ENCODE results near the gene TMEM120A. TPM values are rescaled to one million over a fixed set of nuclear protein-coding genes. Genes with fewer than 3 reads are reported as not detected.

The TMEM120A gene
- total RNA-seq, 1 experiment from 2014 or later = 19.3 TPM

DNA sequence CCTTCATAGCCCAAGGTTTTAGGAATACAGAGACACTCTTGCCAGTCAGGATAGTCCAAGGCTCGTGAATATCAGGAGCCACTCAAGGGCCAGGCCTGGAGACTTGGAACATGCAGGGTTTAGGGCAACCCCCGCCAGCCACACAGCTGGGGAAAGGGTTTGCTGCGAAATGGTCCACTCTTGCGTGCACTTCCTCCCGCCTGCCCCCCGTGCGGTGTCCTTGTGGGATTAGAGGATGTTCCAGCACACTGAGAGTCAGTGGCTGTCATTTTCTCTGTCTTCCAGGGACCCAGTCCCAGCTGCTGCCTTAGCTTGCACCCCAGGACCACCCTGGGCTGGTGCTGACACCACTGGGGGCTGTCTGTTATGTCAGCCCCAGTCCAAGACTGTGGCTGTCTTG is 41.0 kb downstream of the TMEM120A start:
- Mint-ChIP-seq H3K4me3 (ENCODE audit: low read depth, unreplicated experiment) (no peak overlapping the region), H3K4me1 (ENCODE audit: low read depth, unreplicated experiment) (peaks cover 12% of the 10 kb centered on the region), H3K36me3 (ENCODE audit: insufficient read depth, unreplicated experiment) (peaks cover 27% of the 10 kb centered on the region), H3K27ac (ENCODE audit: unreplicated experiment) (no peak overlapping the region), H3K9me3 (ENCODE audit: low read depth, unreplicated experiment) (no peaks in the 10 kb centered on the region), H3K27me3 (ENCODE audit: unreplicated experiment) (no peaks in the 10 kb centered on the region)
- TF ChIP-seq, protein P1, sequence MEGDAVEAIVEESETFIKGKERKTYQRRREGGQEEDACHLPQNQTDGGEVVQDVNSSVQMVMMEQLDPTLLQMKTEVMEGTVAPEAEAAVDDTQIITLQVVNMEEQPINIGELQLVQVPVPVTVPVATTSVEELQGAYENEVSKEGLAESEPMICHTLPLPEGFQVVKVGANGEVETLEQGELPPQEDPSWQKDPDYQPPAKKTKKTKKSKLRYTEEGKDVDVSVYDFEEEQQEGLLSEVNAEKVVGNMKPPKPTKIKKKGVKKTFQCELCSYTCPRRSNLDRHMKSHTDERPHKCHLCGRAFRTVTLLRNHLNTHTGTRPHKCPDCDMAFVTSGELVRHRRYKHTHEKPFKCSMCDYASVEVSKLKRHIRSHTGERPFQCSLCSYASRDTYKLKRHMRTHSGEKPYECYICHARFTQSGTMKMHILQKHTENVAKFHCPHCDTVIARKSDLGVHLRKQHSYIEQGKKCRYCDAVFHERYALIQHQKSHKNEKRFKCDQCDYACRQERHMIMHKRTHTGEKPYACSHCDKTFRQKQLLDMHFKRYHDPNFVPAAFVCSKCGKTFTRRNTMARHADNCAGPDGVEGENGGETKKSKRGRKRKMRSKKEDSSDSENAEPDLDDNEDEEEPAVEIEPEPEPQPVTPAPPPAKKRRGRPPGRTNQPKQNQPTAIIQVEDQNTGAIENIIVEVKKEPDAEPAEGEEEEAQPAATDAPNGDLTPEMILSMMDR (IDR thresholded peaks at IDR 0.05; ENCODE audit: unreplicated experiment) = no peak
- CTCF ChIA-PET = no interaction called here
- BruUV-seq (replicated peaks) = no TSS peak
- DNase-seq = no peak
- intact Hi-C loops (cut with micrococcal nuclease; ENCODE audit: unreplicated experiment) = no loop called here

GRCh38 chr7:75951506-75951905 is 42.9 kb downstream of the TMEM120A start:
- no peak overlapping the region for H3K27ac Mint-ChIP-seq (ENCODE audit: unreplicated experiment)
- no TSS peak for BruUV-seq (replicated peaks)
- no peak for DNase-seq
- no peaks in the 10 kb centered on the region for H3K9me3 Mint-ChIP-seq (ENCODE audit: low read depth, unreplicated experiment)
- intact Hi-C loops (cut with micrococcal nuclease; ENCODE audit: unreplicated experiment) = no loop called here
- no peaks in the 10 kb centered on the region for H3K27me3 Mint-ChIP-seq (ENCODE audit: unreplicated experiment)
- H3K4me3 Mint-ChIP-seq (ENCODE audit: low read depth, unreplicated experiment) = no peak overlapping the region
- H3K36me3 Mint-ChIP-seq (ENCODE audit: insufficient read depth, unreplicated experiment) = peaks cover 13% of the 10 kb centered on the region
- TF ChIP-seq, protein P1 (IDR thresholded peaks at IDR 0.05; ENCODE audit: unreplicated experiment) = no peak
- CTCF ChIA-PET = interaction anchor here (0.8 kb wide), 2 partner anchors 9 to 84 kb away, joined by 3 read pairs; no protein-coding TSS in a partner anchor
- H3K4me1 Mint-ChIP-seq (ENCODE audit: low read depth, unreplicated experiment) = no peaks in the 10 kb centered on the region

GRCh38 chr7:75950111-75950681 is 44.2 kb downstream of the TMEM120A start:
- TF ChIP-seq, protein P1 (IDR thresholded peaks at IDR 0.05; ENCODE audit: unreplicated experiment) = no peak
- peaks cover 13% of the 10 kb centered on the region for H3K36me3 Mint-ChIP-seq (ENCODE audit: insufficient read depth, unreplicated experiment)
- no peaks in the 10 kb centered on the region for H3K27me3 Mint-ChIP-seq (ENCODE audit: unreplicated experiment)
- H3K27ac Mint-ChIP-seq (ENCODE audit: unreplicated experiment) = no peak overlapping the region
- peaks cover 8% of the 10 kb centered on the region for H3K4me1 Mint-ChIP-seq (ENCODE audit: low read depth, unreplicated experiment)
- no TSS peak for BruUV-seq (replicated peaks)
- no peaks in the 10 kb centered on the region for H3K9me3 Mint-ChIP-seq (ENCODE audit: low read depth, unreplicated experiment)
- DNase-seq = no peak
- CTCF ChIA-PET = no interaction called here
- no peak overlapping the region for H3K4me3 Mint-ChIP-seq (ENCODE audit: low read depth, unreplicated experiment)
- intact Hi-C loops (cut with micrococcal nuclease; ENCODE audit: unreplicated experiment) = no loop called here

- DNase-seq = no peak
- BruUV-seq (replicated peaks) = no TSS peak
- H3K4me3 Mint-ChIP-seq (ENCODE audit: low read depth, unreplicated experiment) = no peak overlapping the region
- H3K9me3 Mint-ChIP-seq (ENCODE audit: low read depth, unreplicated experiment) = no peaks in the 10 kb centered on the region
- no peak overlapping the region for H3K27ac Mint-ChIP-seq (ENCODE audit: unreplicated experiment)
- H3K4me1 Mint-ChIP-seq (ENCODE audit: low read depth, unreplicated experiment) = peaks cover 19% of the 10 kb centered on the region
- TF ChIP-seq, protein P1 (IDR thresholded peaks at IDR 0.05; ENCODE audit: unreplicated experiment) = no peak
- no peaks in the 10 kb centered on the region for H3K27me3 Mint-ChIP-seq (ENCODE audit: unreplicated experiment)
- intact Hi-C loops (cut with micrococcal nuclease; ENCODE audit: unreplicated experiment) = no loop called here
- CTCF ChIA-PET = no interaction called here
- peaks cover 12% of the 10 kb centered on the region for H3K36me3 Mint-ChIP-seq (ENCODE audit: insufficient read depth, unreplicated experiment)
These were observed 46.2 kb downstream of the TMEM120A start for GRCh38 chr7:75948179-75948578.
